Activated T-helper 9 cell treated with anti-CD3 and anti-CD28 coated beads, Interleukin-2, amount 50 U/mL, for 16 hours (primary cell): ENCODE measurements around the gene PNMA8C.
"Not testable (repeated sequence)": the region's sequence is repeated elsewhere in the genome, so short reads cannot be mapped to it uniquely, and the experiment has no call there.

Experiments
- DNase-seq: peaks from one replicate; pipeline ENCODE4 v3.0.0-alpha.2; 2020; ENCODE audit warnings: low read depth

PNMA8C gene

DNA sequence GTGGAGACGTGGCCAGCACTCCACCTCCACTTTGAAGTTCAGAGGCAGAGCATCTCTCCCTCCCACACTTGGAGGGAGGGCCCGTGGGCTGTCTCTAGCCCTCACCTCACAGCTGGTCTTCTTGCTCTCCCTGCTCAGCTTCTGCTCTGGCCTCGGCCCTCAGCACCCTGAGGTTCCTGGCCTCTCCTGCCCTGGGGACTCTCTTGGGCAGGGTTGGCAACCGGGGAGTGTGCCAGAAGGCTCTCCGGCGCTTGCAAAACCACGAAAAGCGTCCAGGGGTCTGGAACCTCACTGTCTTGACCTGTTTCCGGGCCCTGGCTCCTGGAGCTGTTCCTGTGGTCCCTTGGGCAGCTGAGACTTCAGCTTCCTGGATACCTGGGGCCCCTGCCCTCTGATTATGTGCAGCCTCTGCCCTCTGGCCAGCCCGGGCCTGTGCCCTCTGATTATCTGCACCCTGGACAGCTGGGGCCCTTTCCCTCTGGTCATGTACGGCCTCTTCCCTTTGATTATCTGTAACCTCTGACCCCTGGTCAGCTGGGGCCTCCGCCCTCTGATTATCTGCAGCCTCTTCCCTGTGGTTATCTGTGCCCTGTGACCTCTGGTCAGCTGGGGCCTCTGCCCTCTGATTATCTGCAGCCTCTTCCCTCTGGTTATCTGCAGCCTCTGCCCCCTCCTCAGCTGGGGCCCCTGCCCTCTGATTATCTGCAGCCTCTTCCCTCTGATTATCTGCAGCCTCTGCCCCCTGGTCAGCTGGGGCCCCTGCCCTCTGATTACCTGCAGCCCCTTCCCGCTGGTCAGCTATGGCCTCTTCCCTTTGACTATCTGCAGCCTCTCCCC lies 17.4 kb downstream of the PNMA8C start:
- DNase-seq = no peak

- DNase-seq = no peak
Observed at GRCh38 chr19:46410205-46411087, 18.3 kb downstream of the PNMA8C start.

- no peak for DNase-seq
Observed at GRCh38 chr19:46409191-46409590, 19.5 kb downstream of the PNMA8C start.

GRCh38 chr19:46408664-46409039 lies 20.1 kb downstream of the PNMA8C start:
- no peak for DNase-seq

DNA sequence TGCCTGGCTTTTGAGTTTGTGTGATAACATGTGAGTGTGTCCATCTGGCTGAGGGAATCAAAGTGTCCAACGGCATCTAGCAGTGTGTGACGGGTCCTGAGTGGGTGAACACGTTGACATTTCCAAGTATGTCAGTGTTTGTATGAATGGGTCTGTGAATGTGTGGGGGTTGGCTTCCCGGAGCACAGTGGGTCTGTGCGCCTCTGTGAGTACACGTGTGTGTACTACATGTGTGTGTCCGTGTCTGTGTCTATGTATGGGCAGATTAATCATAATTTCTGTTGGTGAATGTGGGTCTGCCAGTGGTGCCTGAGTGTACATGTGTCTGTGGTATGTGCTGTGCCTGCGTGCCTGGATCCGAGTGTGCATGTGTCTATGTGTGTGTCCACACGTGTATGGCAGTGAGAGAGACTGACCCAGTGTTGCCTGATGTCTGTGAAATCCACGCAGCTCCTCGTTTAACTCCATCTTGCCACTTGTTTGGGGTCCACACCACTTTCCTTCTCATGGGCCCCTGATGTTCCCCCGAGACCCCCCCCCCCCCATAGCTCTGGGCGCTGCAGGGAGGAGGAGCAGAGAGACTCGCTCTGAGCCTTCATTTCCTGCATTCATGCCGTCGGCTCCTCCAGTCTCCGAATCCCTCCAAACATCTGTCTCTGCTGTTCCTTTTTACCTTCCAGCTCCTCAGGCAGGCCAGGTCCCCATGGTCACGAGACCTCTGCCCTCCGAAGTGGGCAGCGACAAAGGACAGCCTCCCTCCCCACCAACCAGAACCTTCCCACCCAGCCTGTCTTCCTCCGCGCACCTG lies 20.7 kb downstream of the PNMA8C start:
- no peak for DNase-seq

- DNase-seq = no peak
Observed at GRCh38 chr19:46406976-46407375, 21.8 kb downstream of the PNMA8C start.

GRCh38 chr19:46404753-46405468 lies 23.8 kb downstream of the PNMA8C start:
- no peak for DNase-seq

GRCh38 chr19:46404055-46404752 lies 24.5 kb downstream of the PNMA8C start:
- no peak for DNase-seq

- DNase-seq = no peak
Observed at GRCh38 chr19:46402725-46403124, 26.0 kb downstream of the PNMA8C start.

DNA sequence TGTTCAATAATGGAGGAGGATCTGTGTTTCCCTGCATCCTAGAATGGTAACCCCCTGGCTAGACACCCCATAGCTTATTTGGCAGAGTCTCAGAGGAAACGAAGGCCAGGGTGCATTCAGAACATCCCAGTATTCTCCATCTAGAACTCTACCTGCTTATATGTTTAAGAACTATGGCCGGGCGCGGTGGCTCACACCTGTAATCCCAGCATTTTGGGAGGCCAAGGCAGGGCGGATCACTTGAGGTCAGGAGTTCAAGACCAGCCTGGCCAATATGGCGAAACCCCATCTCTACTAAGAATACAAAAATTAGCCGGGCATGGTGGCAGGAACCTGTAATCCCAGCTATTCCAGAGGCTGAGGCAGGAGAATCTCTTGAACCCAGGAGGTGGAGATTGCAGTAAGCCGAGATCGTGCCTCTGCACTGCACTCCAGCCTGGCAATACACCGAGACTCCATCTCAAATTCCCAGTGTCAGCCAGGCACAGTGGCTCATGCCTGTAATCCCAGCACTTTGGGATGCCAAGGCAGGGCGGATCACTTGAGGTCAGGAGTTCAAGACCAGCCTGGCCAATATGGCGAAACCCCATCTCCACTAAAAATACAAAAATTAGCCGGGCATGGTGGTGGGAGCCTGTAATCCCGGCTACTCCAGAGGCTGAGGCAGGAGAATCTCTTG lies 30.8 kb downstream of the PNMA8C start:
- DNase-seq = not testable (repeated sequence)

- no peak for DNase-seq
Observed at GRCh38 chr19:46394402-46394797, 34.3 kb downstream of the PNMA8C start.

GRCh38 chr19:46393456-46394401 lies 35.0 kb downstream of the PNMA8C start:
- DNase-seq = no peak

DNA sequence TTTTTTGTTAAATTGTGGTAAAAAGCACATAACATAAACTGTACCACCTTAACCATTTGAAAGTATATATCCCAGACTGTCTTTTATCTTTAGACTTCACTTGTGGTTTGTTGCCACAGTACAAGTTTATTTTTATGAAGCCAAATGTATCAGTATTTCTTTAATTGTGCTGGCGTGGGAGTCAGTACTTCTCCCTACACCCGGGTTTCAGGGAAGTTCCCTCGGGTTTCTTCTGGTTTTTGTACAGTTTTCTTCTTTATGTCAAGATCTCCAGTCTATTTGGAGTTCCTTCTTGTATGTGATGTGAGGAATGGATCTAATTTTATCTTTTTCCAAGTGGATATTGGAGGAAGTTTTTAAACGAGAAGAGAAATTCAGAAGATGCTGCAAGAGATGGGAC lies 35.9 kb downstream of the PNMA8C start:
- no peak for DNase-seq

DNA sequence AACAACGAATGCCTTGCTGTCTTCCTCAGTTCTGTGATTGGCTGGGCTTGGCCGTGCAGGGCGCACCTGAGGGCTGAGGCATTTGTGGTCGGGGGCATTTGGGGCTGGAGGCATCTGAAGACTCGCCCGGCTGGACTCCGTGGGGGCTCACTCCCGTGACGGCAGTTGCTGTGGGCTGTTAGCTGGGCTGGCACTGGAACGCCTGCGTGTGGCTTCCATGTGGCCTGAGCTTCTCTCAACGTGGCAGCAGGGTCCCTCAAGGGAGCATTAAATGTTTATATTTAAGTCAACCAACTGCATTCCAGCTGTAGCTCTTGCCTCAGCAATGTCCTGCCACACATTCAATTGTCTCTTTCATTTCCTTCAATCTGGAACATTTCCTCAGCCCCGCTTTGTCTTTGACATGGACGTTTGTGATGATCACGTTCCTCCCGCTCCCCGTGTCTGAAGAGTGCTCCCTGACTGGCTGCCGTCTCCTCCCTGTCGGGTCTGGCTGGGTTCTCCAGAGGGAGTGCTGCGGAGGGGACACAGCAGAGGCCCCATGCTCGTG lies 36.4 kb downstream of the PNMA8C start:
- no peak for DNase-seq

- DNase-seq = no peak
Observed at GRCh38 chr19:46391296-46392251, 37.2 kb downstream of the PNMA8C start.

- no peak for DNase-seq
Observed at GRCh38 chr19:46390866-46391265, 37.9 kb downstream of the PNMA8C start.

DNA sequence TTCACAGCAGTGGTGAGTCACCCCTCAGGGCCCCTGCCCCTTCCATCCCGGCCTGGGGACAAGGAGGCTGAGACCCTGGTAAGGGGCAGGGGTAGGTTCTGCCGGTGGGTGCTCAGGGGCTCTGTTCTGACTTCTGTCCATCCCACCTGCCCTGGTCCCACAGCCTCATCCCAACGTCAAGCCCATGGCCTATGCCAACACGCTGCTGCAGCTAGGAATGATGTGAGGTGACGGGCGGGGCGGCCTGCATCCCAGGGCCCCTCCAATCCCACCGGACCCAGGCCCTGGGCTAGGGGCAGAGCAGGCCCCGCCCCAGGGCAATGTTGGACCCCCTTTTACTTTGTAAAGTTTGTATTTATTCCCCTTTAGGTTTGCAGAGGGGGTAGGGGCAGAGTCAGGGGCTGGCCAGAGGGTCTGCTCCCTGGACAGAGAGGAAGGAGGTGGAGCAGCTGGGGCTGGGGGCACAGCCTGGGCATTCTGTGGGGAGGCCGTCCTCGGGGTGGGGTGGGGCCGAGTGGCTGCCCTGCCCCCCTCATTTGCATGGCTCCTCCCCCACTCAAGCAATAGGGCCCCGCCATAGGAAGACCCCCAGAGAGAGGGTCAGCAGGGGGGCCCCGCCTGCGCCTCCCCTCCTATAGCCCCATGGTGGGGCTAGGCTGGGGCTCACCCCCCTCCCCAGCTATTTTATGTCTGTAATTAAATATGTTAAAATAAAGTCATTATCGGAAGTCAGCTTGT lies 38.4 kb downstream of the PNMA8C start:
- DNase-seq = no peak
